ENCODE data around the gene CIP2A. TPM values are rescaled to one million over a fixed set of nuclear protein-coding genes. Genes with fewer than 3 reads are reported as not detected.

The CIP2A gene
- total and polyA plus RNA-seq, 4 donors: 0.62 to 44.9 (median 0.95) TPM

DNA sequence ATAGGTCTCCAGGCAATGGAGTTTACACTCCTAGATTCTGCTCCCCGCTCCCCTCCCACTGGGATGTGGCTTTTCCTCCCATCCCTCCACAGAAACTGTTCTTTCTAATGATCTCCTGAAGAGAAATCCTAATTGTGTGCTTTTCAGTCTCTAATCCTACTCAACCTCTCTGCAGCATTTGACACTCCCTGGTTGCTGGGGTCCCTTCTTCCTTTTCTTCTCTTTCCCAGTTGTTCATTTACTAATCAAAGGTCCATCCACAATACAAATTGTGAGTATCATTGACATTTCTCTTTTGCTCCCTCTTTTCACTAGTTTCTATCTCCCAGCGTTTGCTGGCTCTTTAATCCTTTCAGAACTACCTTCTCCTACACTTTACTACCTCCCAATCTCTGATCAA, 72.4 kb downstream of the CIP2A start:
- Histone ChIP-seq H3K9ac (ENCODE audit: low read depth in 1 of 2, low read length in 2 of 2) (no peak overlapping the region), H3K27ac (ENCODE audit: low read depth in 1 of 2, low read length in 2 of 2) (no peak overlapping the region), H3K36me3 (ENCODE audit: control insufficient read depth in 4 of 4, insufficient read depth in 3 of 4, low read depth in 1 of 4, low read length in 3 of 4) (no peaks in the 10 kb centered on the region), H3K27me3 (ENCODE audit: control insufficient read depth in 4 of 4, insufficient read depth in 4 of 4, low read length in 3 of 4) (peaks cover 0 to 9% (median 0%) of the 10 kb centered on the region in 4 donors), H3K9me3 (ENCODE audit: control insufficient read depth in 4 of 4, low read length in 3 of 4) (no peaks in the 10 kb centered on the region), H3K4me3 (ENCODE audit: low read depth in 1 of 3, low read length in 3 of 3) (no peak overlapping the region), H3K4me1 (ENCODE audit: control insufficient read depth in 4 of 4, insufficient read depth in 4 of 4, low read length in 3 of 4) (no peaks in the 10 kb centered on the region)
- DNase-seq (ENCODE audit: low spot score): no peak
- 78% methylated on average over 2 of the region's 2 CpGs for WGBS
- TF ChIP-seq HNF4A (conservative IDR thresholded peaks at IDR 0.05) (no peak), JUND (IDR thresholded peaks at IDR 0.05) (no peak), EGR1 (IDR thresholded peaks at IDR 0.05; ENCODE audit: low read depth in 2 of 2) (no peak), RXRA (IDR thresholded peaks at IDR 0.05) (no peak), RAD21 (IDR thresholded peaks at IDR 0.05) (no peak), FOXA2 (IDR thresholded peaks at IDR 0.05) (no peak), SP1 (IDR thresholded peaks at IDR 0.05) (no peak), NR2F2 (IDR thresholded peaks at IDR 0.05) (no peak)
- TF ChIP-seq, protein P1, sequence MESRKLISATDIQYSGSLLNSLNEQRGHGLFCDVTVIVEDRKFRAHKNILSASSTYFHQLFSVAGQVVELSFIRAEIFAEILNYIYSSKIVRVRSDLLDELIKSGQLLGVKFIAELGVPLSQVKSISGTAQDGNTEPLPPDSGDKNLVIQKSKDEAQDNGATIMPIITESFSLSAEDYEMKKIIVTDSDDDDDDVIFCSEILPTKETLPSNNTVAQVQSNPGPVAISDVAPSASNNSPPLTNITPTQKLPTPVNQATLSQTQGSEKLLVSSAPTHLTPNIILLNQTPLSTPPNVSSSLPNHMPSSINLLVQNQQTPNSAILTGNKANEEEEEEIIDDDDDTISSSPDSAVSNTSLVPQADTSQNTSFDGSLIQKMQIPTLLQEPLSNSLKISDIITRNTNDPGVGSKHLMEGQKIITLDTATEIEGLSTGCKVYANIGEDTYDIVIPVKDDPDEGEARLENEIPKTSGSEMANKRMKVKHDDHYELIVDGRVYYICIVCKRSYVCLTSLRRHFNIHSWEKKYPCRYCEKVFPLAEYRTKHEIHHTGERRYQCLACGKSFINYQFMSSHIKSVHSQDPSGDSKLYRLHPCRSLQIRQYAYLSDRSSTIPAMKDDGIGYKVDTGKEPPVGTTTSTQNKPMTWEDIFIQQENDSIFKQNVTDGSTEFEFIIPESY (IDR thresholded peaks at IDR 0.05): no peak
- TF ChIP-seq, protein P2, sequence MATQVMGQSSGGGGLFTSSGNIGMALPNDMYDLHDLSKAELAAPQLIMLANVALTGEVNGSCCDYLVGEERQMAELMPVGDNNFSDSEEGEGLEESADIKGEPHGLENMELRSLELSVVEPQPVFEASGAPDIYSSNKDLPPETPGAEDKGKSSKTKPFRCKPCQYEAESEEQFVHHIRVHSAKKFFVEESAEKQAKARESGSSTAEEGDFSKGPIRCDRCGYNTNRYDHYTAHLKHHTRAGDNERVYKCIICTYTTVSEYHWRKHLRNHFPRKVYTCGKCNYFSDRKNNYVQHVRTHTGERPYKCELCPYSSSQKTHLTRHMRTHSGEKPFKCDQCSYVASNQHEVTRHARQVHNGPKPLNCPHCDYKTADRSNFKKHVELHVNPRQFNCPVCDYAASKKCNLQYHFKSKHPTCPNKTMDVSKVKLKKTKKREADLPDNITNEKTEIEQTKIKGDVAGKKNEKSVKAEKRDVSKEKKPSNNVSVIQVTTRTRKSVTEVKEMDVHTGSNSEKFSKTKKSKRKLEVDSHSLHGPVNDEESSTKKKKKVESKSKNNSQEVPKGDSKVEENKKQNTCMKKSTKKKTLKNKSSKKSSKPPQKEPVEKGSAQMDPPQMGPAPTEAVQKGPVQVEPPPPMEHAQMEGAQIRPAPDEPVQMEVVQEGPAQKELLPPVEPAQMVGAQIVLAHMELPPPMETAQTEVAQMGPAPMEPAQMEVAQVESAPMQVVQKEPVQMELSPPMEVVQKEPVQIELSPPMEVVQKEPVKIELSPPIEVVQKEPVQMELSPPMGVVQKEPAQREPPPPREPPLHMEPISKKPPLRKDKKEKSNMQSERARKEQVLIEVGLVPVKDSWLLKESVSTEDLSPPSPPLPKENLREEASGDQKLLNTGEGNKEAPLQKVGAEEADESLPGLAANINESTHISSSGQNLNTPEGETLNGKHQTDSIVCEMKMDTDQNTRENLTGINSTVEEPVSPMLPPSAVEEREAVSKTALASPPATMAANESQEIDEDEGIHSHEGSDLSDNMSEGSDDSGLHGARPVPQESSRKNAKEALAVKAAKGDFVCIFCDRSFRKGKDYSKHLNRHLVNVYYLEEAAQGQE (IDR thresholded peaks at IDR 0.05): no peak
- TF ChIP-seq, protein P3, sequence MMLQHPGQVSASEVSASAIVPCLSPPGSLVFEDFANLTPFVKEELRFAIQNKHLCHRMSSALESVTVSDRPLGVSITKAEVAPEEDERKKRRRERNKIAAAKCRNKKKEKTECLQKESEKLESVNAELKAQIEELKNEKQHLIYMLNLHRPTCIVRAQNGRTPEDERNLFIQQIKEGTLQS (IDR thresholded peaks at IDR 0.05): no peak
- TF ChIP-seq, protein P4, sequence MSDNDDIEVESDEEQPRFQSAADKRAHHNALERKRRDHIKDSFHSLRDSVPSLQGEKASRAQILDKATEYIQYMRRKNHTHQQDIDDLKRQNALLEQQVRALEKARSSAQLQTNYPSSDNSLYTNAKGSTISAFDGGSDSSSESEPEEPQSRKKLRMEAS (IDR thresholded peaks at IDR 0.05): no peak

DNA sequence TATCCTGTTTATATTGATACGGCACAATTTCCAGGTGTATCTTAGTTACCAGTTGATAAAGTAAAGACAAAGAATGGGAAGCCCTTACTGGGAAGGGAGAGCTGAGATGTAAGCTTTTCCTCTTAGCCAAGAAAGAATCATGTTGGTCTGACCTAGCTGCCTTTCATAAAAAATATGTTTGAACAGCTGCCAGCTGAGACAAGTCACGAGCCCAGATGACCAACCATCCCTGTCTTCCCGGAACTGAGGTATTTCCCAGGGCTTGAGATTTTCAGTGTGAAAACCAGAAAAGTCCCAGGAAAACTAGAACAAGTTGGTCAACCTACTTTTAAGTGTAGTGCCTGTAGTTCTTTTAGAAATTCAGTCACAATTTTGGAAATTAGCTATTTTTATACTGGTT, 75.3 kb downstream of the CIP2A start:
- Histone ChIP-seq H3K36me3 (ENCODE audit: control insufficient read depth in 4 of 4, insufficient read depth in 3 of 4, low read depth in 1 of 4, low read length in 3 of 4) (no peaks in the 10 kb centered on the region), H3K27ac (ENCODE audit: low read depth in 1 of 2, low read length in 2 of 2) (no peak overlapping the region)
- 76% methylated on average over 3 of the region's 3 CpGs for WGBS

More for the DNA sequence above, 75.3 kb downstream of the CIP2A start:
- no peak overlapping the region for H3K9ac ChIP-seq (ENCODE audit: low read depth in 1 of 2, low read length in 2 of 2)
- TF ChIP-seq YY1 (IDR thresholded peaks at IDR 0.05): no peak
- TF ChIP-seq, protein P3 (IDR thresholded peaks at IDR 0.05): no peak
- TF ChIP-seq GABPA (IDR thresholded peaks at IDR 0.05 in 1 of 2, conservative IDR thresholded peaks at IDR 0.05 in 1 of 2): no peak
- no peak for TF ChIP-seq RXRA (IDR thresholded peaks at IDR 0.05)
- no peak for TF ChIP-seq SP1 (IDR thresholded peaks at IDR 0.05)
- no peak for TF ChIP-seq TAF1 (conservative IDR thresholded peaks at IDR 0.05)
- no peak for TF ChIP-seq RAD21 (IDR thresholded peaks at IDR 0.05)
- TF ChIP-seq HNF4A (conservative IDR thresholded peaks at IDR 0.05): no peak
- TF ChIP-seq FOXA2 (IDR thresholded peaks at IDR 0.05): no peak
- H3K4me1 ChIP-seq (ENCODE audit: control insufficient read depth in 4 of 4, insufficient read depth in 4 of 4, low read length in 3 of 4): no peaks in the 10 kb centered on the region
- peaks cover 0 to 9% (median 0%) of the 10 kb centered on the region in 4 donors for H3K27me3 ChIP-seq (ENCODE audit: control insufficient read depth in 4 of 4, insufficient read depth in 4 of 4, low read length in 3 of 4)
- no peak overlapping the region for H3K4me3 ChIP-seq (ENCODE audit: low read depth in 1 of 3, low read length in 3 of 3)
- H3K9me3 ChIP-seq (ENCODE audit: control insufficient read depth in 4 of 4, low read length in 3 of 4): no peaks in the 10 kb centered on the region
- DNase-seq (ENCODE audit: low spot score): no peak
